ENCODE measurements around the gene WDFY2. TPM values are rescaled to one million over a fixed set of nuclear protein-coding genes. Genes with fewer than 3 reads are reported as not detected.
A peak's percentile ranks its signal among the peaks of the same experiment; 100 is the strongest.

WDFY2 gene
- total and polyA plus RNA-seq, 10 of the 15 experiments (the other 5 are each of a cell fraction or from before 2014, with no cell fraction given): 2.1 to 13.0 (median 8.1) TPM

GRCh38 chr13:51562011-51562671, 22.1 kb upstream of the WDFY2 start (continued):
- TF ChIP-seq NBN (IDR thresholded peaks at IDR 0.05) (0 out of 2 replicates have a peak, but pooled peaks have one; percentile 22), RAD51 (IDR thresholded peaks at IDR 0.05) (no peak), ZBTB33 (IDR thresholded peaks at IDR 0.05) (no peak), E4F1 (IDR thresholded peaks at IDR 0.05; ENCODE audit: borderline replicate concordance, partially characterized antibody) (no peak), NRF1 (conservative IDR thresholded peaks at IDR 0.05; ENCODE audit: low read depth, low read length) (no peak), CREB1 (IDR thresholded peaks at IDR 0.05; ENCODE audit: low read depth) (no peak), GATAD2B (conservative IDR thresholded peaks at IDR 0.05; ENCODE audit: low read depth) (peak; percentile 51; the same call in 1 of the 2 replicates), ZBED1 (IDR thresholded peaks at IDR 0.05; ENCODE audit: borderline replicate concordance) (peak; percentile 54), STAT1 (conservative IDR thresholded peaks at IDR 0.05) (no peak), ZNF384 (IDR thresholded peaks at IDR 0.05; ENCODE audit: borderline replicate concordance, low read depth, low read length) (no peak), MAX (IDR thresholded peaks at IDR 0.05; ENCODE audit: low read depth, low read length) (no peak), CBFB (IDR thresholded peaks at IDR 0.05; ENCODE audit: low read depth) (peak; percentile 63; the same call in 1 of the 2 replicates), ZBTB11 (CRISPR knock-in tag; IDR thresholded peaks at IDR 0.05) (no peak), SUZ12 (IDR thresholded peaks at IDR 0.05; ENCODE audit: unreplicated experiment) (no peak), EP300 (IDR thresholded peaks at IDR 0.05; ENCODE audit: borderline replicate concordance in 1 of 2, control insufficient read depth in 1 of 2, low read depth in 2 of 2, low read length in 2 of 2) (no peak)
- TF ChIP-seq, protein P1, sequence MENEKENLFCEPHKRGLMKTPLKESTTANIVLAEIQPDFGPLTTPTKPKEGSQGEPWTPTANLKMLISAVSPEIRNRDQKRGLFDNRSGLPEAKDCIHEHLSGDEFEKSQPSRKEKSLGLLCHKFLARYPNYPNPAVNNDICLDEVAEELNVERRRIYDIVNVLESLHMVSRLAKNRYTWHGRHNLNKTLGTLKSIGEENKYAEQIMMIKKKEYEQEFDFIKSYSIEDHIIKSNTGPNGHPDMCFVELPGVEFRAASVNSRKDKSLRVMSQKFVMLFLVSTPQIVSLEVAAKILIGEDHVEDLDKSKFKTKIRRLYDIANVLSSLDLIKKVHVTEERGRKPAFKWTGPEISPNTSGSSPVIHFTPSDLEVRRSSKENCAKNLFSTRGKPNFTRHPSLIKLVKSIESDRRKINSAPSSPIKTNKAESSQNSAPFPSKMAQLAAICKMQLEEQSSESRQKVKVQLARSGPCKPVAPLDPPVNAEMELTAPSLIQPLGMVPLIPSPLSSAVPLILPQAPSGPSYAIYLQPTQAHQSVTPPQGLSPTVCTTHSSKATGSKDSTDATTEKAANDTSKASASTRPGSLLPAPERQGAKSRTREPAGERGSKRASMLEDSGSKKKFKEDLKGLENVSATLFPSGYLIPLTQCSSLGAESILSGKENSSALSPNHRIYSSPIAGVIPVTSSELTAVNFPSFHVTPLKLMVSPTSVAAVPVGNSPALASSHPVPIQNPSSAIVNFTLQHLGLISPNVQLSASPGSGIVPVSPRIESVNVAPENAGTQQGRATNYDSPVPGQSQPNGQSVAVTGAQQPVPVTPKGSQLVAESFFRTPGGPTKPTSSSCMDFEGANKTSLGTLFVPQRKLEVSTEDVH (IDR thresholded peaks at IDR 0.05; ENCODE audit: low read depth, partially characterized antibody): no peak
- TF ChIP-seq, protein P2, sequence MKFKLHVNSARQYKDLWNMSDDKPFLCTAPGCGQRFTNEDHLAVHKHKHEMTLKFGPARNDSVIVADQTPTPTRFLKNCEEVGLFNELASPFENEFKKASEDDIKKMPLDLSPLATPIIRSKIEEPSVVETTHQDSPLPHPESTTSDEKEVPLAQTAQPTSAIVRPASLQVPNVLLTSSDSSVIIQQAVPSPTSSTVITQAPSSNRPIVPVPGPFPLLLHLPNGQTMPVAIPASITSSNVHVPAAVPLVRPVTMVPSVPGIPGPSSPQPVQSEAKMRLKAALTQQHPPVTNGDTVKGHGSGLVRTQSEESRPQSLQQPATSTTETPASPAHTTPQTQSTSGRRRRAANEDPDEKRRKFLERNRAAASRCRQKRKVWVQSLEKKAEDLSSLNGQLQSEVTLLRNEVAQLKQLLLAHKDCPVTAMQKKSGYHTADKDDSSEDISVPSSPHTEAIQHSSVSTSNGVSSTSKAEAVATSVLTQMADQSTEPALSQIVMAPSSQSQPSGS (IDR thresholded peaks at IDR 0.05; ENCODE audit: low read length): peak; percentile 74; the same call in 1 of the 2 replicates

Measured in GM12878 (cell line).